Pulmonary artery endothelial cell (primary cell): Measurements from ENCODE around the gene KIF13A. TPM values are rescaled to one million over a fixed set of nuclear protein-coding genes. Genes with fewer than 3 reads are reported as not detected.
A peak's percentile ranks its signal among the peaks of the same experiment; 100 is the strongest.

Experiments used
- DNase-seq: peaks from one replicate; pipeline ENCODE4 v3.0.0-alpha.2; 2011; ENCODE audit warnings: low read depth, low spot score
- total RNA-seq: library from RNA; depleted of rRNA; stranded (reverse); fragments of >200 nt; gene quantifications from 2 replicates; pipeline ENCODE4 v1.2.3, GENCODE V29; 2014

KIF13A gene
- total RNA-seq, 1 donor from 2014 or later = 71.7 TPM

- DNase-seq = no peak
Observed at GRCh38 chr6:17724341-17724740, 263.1 kb downstream of the KIF13A start.

- no peak for DNase-seq
Observed at GRCh38 chr6:17721671-17722070, 265.8 kb downstream of the KIF13A start.

- no peak for DNase-seq
Observed at GRCh38 chr6:17719323-17720041, 268.0 kb downstream of the KIF13A start.

- no peak for DNase-seq
Observed at GRCh38 chr6:17716221-17716620, 271.2 kb downstream of the KIF13A start.

GRCh38 chr6:17714879-17715851 lies 272.3 kb downstream of the KIF13A start:
- DNase-seq = peak; percentile 62

- no peak for DNase-seq
Observed at GRCh38 chr6:17714177-17714576, 273.3 kb downstream of the KIF13A start.

GRCh38 chr6:17712576-17712975 lies 274.9 kb downstream of the KIF13A start:
- no peak for DNase-seq

GRCh38 chr6:17710331-17710730 lies 277.1 kb downstream of the KIF13A start:
- DNase-seq = no peak

GRCh38 chr6:17709476-17709875 lies 278.0 kb downstream of the KIF13A start:
- DNase-seq = no peak

Other genes starting within 250 kb of the KIF13A start
- gene NHLRC1, start 135.0 kb upstream of the KIF13A start, total RNA-seq = 2.0 and 2.2 TPM in 2 replicates
- gene TPMT, start 167.4 kb upstream of the KIF13A start, total RNA-seq = 20.8 and 21.0 TPM in 2 replicates
- 8.3 and 15.1 TPM in 2 replicates for gene KDM1B, start 167.8 kb upstream of the KIF13A start, total RNA-seq